T-helper 1 cell (primary cell): ENCODE data around the gene USP17L5.
"Not testable (repeated sequence)": the region's sequence is repeated elsewhere in the genome, so short reads cannot be mapped to it uniquely, and the experiment has no call there.

Experiments used
- DNase-seq, 5 donors: peaks; one replicate each; pipeline ENCODE4 v3.0.0-alpha.2; 2012 to 2020
- total RNA-seq, 4 donors: gene quantifications; one replicate each; lab custom pipeline; 2026; lab: John Stamatoyannopoulos, UW

Gene USP17L5
- 0 reads per million in 4 donors for total RNA-seq

- DNase-seq = not testable (repeated sequence)
Measured at GRCh38 chr4:9339103-9339502, at the start of gene USP17L5. Gene USP17L5, plus strand, starts transcription at chr4:9339403. Its CDS starts 0 bp downstream, at chr4:9339403.

GRCh38 chr4:9324191-9324590 is 15.0 kb upstream of the USP17L5 start:
- not testable (repeated sequence) for DNase-seq

- not testable (repeated sequence) for DNase-seq
Measured at GRCh38 chr4:9324865-9325264, 14.3 kb upstream of the USP17L5 start, which contains the start of gene USP17L24. Gene USP17L24, plus strand, starts transcription at chr4:9325165. Its CDS starts 0 bp downstream, at chr4:9325165.

- DNase-seq = not testable (repeated sequence)
Measured at GRCh38 chr4:9329611-9330010, 9.6 kb upstream of the USP17L5 start, which contains the start of gene USP17L25. Gene USP17L25, plus strand, starts transcription at chr4:9329911. Its CDS starts 0 bp downstream, at chr4:9329911.

GRCh38 chr4:9334358-9334757 is 4.8 kb upstream of the USP17L5 start, which contains the start of gene USP17L26:
Gene USP17L26, plus strand, starts transcription at chr4:9334658. Its CDS starts 0 bp downstream, at chr4:9334658.
- DNase-seq = not testable (repeated sequence)

- not testable (repeated sequence) for DNase-seq
Measured at GRCh38 chr4:9343848-9344247, 4.6 kb downstream of the USP17L5 start, which contains the start of gene USP17L27. Gene USP17L27, plus strand, starts transcription at chr4:9344148. Its CDS starts 0 bp downstream, at chr4:9344148.

- DNase-seq = not testable (repeated sequence)
Measured at GRCh38 chr4:9348593-9348992, 9.4 kb downstream of the USP17L5 start, which contains the start of gene USP17L28. Gene USP17L28, plus strand, starts transcription at chr4:9348893. Its CDS starts 0 bp downstream, at chr4:9348893.

GRCh38 chr4:9350866-9351265 is 11.7 kb downstream of the USP17L5 start:
- DNase-seq = not testable (repeated sequence)

- not testable (repeated sequence) for DNase-seq
Measured at GRCh38 chr4:9353338-9353737, 14.1 kb downstream of the USP17L5 start, which contains the start of gene USP17L29. Gene USP17L29, plus strand, starts transcription at chr4:9353638. Its CDS starts 0 bp downstream, at chr4:9353638.

- not testable (repeated sequence) for DNase-seq
Measured at GRCh38 chr4:9362829-9363228, 23.6 kb downstream of the USP17L5 start, which contains the start of gene USP17L30. Gene USP17L30, plus strand, starts transcription at chr4:9363129. Its CDS starts 0 bp downstream, at chr4:9363129.

- DNase-seq = not testable (repeated sequence)
Measured at GRCh38 chr4:9379881-9380280, 40.7 kb downstream of the USP17L5 start.

GRCh38 chr4:9381012-9381534 is 41.9 kb downstream of the USP17L5 start:
- peak; percentile 1 to 48 (median 39) for DNase-seq

- DNase-seq = no peak
Measured at GRCh38 chr4:9384126-9384525, 44.9 kb downstream of the USP17L5 start.

- DNase-seq = not testable (repeated sequence)
Measured at GRCh38 chr4:9389001-9389400, 49.8 kb downstream of the USP17L5 start.
